ENCODE results near the gene ENOX1.

ENOX1 gene

GRCh38 chr13:43297967-43298678 is 488.6 kb downstream of the ENOX1 start:
- in situ Hi-C loops (cut with MboI; ENCODE audit: low sequenced_read_pairs): no loop called here

GRCh38 chr13:43295825-43296564 is 490.8 kb downstream of the ENOX1 start:
- in situ Hi-C loops (cut with MboI; ENCODE audit: low sequenced_read_pairs): no loop called here

GRCh38 chr13:43295321-43295720 is 491.5 kb downstream of the ENOX1 start:
- in situ Hi-C loops (cut with MboI; ENCODE audit: low sequenced_read_pairs): no loop called here

- in situ Hi-C loops (cut with MboI; ENCODE audit: low sequenced_read_pairs): no loop called here
These were observed 492.4 kb downstream of the ENOX1 start for GRCh38 chr13:43294412-43294811.

GRCh38 chr13:43293986-43294385 is 492.8 kb downstream of the ENOX1 start:
- in situ Hi-C loops (cut with MboI; ENCODE audit: low sequenced_read_pairs): no loop called here

- in situ Hi-C loops (cut with MboI; ENCODE audit: low sequenced_read_pairs): no loop called here
These were observed 493.2 kb downstream of the ENOX1 start for GRCh38 chr13:43293561-43293960.

- in situ Hi-C loops (cut with MboI; ENCODE audit: low sequenced_read_pairs): no loop called here
These were observed 493.8 kb downstream of the ENOX1 start for GRCh38 chr13:43293008-43293407.

GRCh38 chr13:43291287-43292060 is 495.3 kb downstream of the ENOX1 start:
- in situ Hi-C loops (cut with MboI; ENCODE audit: low sequenced_read_pairs): no loop called here

GRCh38 chr13:43289470-43290255 is 497.1 kb downstream of the ENOX1 start:
- in situ Hi-C loops (cut with MboI; ENCODE audit: low sequenced_read_pairs): no loop called here

GRCh38 chr13:43286751-43287150 is 500.0 kb downstream of the ENOX1 start:
- in situ Hi-C loops (cut with MboI; ENCODE audit: low sequenced_read_pairs): no loop called here

- in situ Hi-C loops (cut with MboI; ENCODE audit: low sequenced_read_pairs): no loop called here
These were observed 500.7 kb downstream of the ENOX1 start for GRCh38 chr13:43285933-43286597.

GRCh38 chr13:43284162-43284561 is 502.6 kb downstream of the ENOX1 start:
- in situ Hi-C loops (cut with MboI; ENCODE audit: low sequenced_read_pairs): no loop called here

GRCh38 chr13:43279696-43280095 is 507.1 kb downstream of the ENOX1 start:
- in situ Hi-C loops (cut with MboI; ENCODE audit: low sequenced_read_pairs): no loop called here

GRCh38 chr13:43278127-43278526 is 508.6 kb downstream of the ENOX1 start:
- in situ Hi-C loops (cut with MboI; ENCODE audit: low sequenced_read_pairs): no loop called here

- in situ Hi-C loops (cut with MboI; ENCODE audit: low sequenced_read_pairs): no loop called here
These were observed 509.6 kb downstream of the ENOX1 start for GRCh38 chr13:43277142-43277541.

GRCh38 chr13:43274881-43275280 is 511.9 kb downstream of the ENOX1 start:
- in situ Hi-C loops (cut with MboI; ENCODE audit: low sequenced_read_pairs): no loop called here

- in situ Hi-C loops (cut with MboI; ENCODE audit: low sequenced_read_pairs): no loop called here
These were observed 513.4 kb downstream of the ENOX1 start for GRCh38 chr13:43273362-43273761.

- in situ Hi-C loops (cut with MboI; ENCODE audit: low sequenced_read_pairs): no loop called here
These were observed 513.9 kb downstream of the ENOX1 start for GRCh38 chr13:43272851-43273250.

GRCh38 chr13:43271152-43271551 is 515.6 kb downstream of the ENOX1 start:
- in situ Hi-C loops (cut with MboI; ENCODE audit: low sequenced_read_pairs): no loop called here

- in situ Hi-C loops (cut with MboI; ENCODE audit: low sequenced_read_pairs): no loop called here
These were observed 516.5 kb downstream of the ENOX1 start for GRCh38 chr13:43270130-43270830.
